ENCODE data around the gene JAK1. TPM values are rescaled to one million over a fixed set of nuclear protein-coding genes. Genes with fewer than 3 reads are reported as not detected.

The JAK1 gene
- total RNA-seq, 2 donors from 2014 or later: 106 to 136 TPM

DNA sequence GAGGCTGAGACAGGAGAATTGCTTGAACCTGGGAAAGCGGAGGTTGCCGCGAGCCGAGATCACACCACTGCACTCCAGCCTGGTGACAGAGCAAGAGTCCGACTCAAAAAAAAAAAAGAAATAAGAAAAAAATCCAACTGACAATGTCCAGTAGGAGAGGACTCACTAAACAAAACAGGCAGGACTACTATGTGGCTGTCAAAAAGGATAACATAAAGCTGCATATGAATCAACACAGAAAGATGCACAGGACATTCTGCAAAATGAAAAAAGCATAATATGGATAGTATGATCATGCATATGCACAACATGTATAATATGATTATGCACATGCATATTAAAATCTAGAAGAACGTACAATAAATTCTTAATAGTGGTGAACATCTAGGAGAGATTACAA is 80.7 kb downstream of the JAK1 start:
- DNase-seq (no peak), ATAC-seq (no peak)
- Histone ChIP-seq H3K4me3 (no peak overlapping the region), H3K4me1 (peaks cover 12% of the 10 kb centered on the region), H3K27ac (no peak overlapping the region), H3K9me3 (no peaks in the 10 kb centered on the region), H3K27me3 (no peaks in the 10 kb centered on the region), H3K36me3 (replicated peaks in 1 of 2; ENCODE audit: insufficient read depth in 1 of 2, low read depth in 2 of 2) (peaks cover 0 to 8% of the 10 kb centered on the region in 2 donors)
- intact Hi-C loops (cut with DNase I): no loop called here
- TF ChIP-seq, protein P1, sequence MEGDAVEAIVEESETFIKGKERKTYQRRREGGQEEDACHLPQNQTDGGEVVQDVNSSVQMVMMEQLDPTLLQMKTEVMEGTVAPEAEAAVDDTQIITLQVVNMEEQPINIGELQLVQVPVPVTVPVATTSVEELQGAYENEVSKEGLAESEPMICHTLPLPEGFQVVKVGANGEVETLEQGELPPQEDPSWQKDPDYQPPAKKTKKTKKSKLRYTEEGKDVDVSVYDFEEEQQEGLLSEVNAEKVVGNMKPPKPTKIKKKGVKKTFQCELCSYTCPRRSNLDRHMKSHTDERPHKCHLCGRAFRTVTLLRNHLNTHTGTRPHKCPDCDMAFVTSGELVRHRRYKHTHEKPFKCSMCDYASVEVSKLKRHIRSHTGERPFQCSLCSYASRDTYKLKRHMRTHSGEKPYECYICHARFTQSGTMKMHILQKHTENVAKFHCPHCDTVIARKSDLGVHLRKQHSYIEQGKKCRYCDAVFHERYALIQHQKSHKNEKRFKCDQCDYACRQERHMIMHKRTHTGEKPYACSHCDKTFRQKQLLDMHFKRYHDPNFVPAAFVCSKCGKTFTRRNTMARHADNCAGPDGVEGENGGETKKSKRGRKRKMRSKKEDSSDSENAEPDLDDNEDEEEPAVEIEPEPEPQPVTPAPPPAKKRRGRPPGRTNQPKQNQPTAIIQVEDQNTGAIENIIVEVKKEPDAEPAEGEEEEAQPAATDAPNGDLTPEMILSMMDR (IDR thresholded peaks at IDR 0.05): no peak
- no peak for TF ChIP-seq POLR2A (IDR thresholded peaks at IDR 0.05)
- 95 to 97% methylated on average over 6 of the region's 6 CpGs for WGBS, 2 donors

DNA sequence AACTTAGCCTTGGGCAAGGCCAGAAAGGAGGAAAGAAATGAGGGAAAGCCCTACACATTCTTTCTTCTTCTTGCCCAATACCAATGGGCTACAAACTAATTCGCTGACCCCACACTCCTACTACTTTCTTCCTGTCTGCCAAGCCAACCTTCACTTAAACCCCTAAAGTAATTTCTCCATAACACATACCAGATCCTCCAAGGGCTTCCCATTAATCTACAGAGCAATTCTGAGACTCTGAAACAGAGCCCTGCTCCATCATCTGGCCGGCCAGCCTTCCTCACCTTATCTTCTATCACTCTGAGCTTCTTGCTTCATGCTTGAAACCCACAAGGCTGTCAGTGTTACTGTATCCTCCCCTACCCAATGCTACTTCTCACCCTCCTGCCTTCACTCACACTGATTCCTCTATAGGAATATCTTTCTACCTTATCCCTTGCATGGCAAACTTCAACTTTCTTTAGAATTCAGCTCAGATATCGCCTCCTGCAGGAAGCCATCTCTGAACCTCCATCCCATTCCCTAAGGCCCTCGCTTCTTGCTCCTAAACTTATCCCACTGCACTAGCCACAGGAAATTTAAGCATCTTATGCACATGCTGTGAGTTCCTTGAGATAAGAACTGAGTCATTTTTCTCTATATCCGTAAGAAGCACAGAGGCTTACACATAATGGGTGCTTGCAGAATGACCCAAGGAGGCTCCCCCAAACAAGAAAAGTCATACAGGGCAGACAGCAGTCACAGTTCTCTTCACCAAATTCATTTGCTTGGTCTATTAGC is 81.9 kb downstream of the JAK1 start:
- peaks cover 0 to 8% of the 10 kb centered on the region in 2 donors for H3K36me3 ChIP-seq (replicated peaks in 1 of 2; ENCODE audit: insufficient read depth in 1 of 2, low read depth in 2 of 2)
- H3K9me3 ChIP-seq: no peaks in the 10 kb centered on the region
- H3K4me3 ChIP-seq: no peak overlapping the region
- ATAC-seq (no peak), DNase-seq (no peak)
- H3K27me3 ChIP-seq: no peaks in the 10 kb centered on the region
- intact Hi-C loops (cut with DNase I): no loop called here
- H3K27ac ChIP-seq: no peak overlapping the region
- no peak for TF ChIP-seq POLR2A (IDR thresholded peaks at IDR 0.05)
- TF ChIP-seq, protein P1 (IDR thresholded peaks at IDR 0.05): no peak
- H3K4me1 ChIP-seq: peaks cover under 1% of the 10 kb centered on the region
- WGBS, 2 donors: 81 to 84% methylated on average over 5 of the region's 5 CpGs

DNA sequence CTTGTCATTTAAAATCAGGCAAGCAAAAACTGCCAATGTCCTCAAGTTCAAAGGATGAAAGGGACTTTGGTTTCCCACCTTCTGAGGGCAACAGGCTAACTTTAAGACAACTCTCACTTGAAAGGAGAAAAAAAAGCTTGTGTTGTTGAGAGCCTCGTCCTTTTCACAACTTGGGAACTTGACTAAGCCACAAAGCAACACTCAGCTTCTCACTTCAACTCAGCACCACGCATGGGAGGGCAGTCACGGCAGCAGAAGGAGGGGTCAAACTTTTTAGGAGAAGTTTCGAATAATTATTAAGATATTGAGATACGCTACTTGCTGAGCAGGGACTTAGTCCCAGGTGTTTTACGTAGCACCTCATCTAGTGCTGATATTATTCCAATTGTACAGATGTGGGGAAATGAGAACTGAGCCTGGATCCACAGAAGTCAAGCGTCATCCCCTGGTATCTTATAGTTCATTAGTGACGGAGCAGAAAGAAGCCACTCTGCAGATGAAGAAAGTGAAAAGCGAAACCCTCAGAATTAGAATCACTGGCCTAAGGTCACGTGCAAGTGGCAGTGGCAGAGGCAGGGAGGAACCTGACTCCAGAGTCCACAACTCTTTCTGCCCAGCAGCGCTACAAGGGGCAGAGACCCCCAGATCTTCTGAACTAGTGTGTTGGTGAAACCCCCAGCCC is 83.6 kb downstream of the JAK1 start:
- intact Hi-C loops (cut with DNase I): no loop called here

DNA sequence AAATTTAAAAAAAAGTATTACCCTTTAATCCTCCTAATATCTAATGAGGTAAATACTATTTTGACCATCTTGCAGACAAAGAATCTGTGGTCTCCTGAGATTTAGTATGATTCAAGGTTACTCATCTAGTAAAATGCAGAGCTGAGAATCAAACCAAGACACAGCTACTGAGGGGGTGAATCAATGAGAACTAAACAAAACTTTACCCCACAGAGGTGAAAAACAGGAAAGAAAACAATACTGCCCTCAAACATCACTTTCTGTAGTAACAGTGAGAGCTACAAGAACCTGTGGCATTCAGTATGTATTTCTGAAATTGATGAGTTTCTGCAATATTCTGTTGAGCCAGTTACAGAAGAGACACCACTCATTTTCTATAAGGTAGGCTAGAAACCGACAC is 85.1 kb downstream of the JAK1 start:
- intact Hi-C loops (cut with DNase I): no loop called here
- H3K36me3 ChIP-seq (replicated peaks in 1 of 2; ENCODE audit: insufficient read depth in 1 of 2, low read depth in 2 of 2): peaks cover 0 to 8% of the 10 kb centered on the region in 2 donors

More for the DNA sequence above, 83.6 kb downstream of the JAK1 start:
- no peak for TF ChIP-seq POLR2A (IDR thresholded peaks at IDR 0.05)
- TF ChIP-seq, protein P1 (IDR thresholded peaks at IDR 0.05): no peak
- 90 to 93% methylated on average over 11 of the region's 11 CpGs for WGBS, 2 donors
- H3K9me3 ChIP-seq: no peaks in the 10 kb centered on the region
- H3K36me3 ChIP-seq (replicated peaks in 1 of 2; ENCODE audit: insufficient read depth in 1 of 2, low read depth in 2 of 2): peaks cover 0 to 8% of the 10 kb centered on the region in 2 donors
- no peak overlapping the region for H3K4me3 ChIP-seq
- DNase-seq: no peak
- peaks cover 14% of the 10 kb centered on the region for H3K4me1 ChIP-seq
- H3K27ac ChIP-seq: no peak overlapping the region
- no peak for ATAC-seq
- no peaks in the 10 kb centered on the region for H3K27me3 ChIP-seq

More for the DNA sequence above, 85.1 kb downstream of the JAK1 start:
- H3K9me3 ChIP-seq: no peaks in the 10 kb centered on the region
- H3K27ac ChIP-seq: no peak overlapping the region
- H3K4me1 ChIP-seq: peaks cover 20% of the 10 kb centered on the region
- ATAC-seq: no peak
- no peak for TF ChIP-seq POLR2A (IDR thresholded peaks at IDR 0.05)
- TF ChIP-seq, protein P1 (IDR thresholded peaks at IDR 0.05): no peak
- WGBS, 2 donors: 85 to 100% methylated on average over 1 of the region's 1 CpG
- H3K4me3 ChIP-seq: no peak overlapping the region
- DNase-seq: no peak
- H3K27me3 ChIP-seq: no peaks in the 10 kb centered on the region
